Left kidney (tissue), 2 donors: Measurements from ENCODE around the gene RAI1. TPM values are rescaled to one million over a fixed set of nuclear protein-coding genes. Genes with fewer than 3 reads are reported as not detected.

Experiments
- DNase-seq: peaks from one replicate; pipeline ENCODE4 v3.0.0-alpha.2; 2013
- polyA plus RNA-seq: library from polyadenylated mRNA; unstranded; fragments of 120-200 nt; gene quantifications from one replicate; pipeline ENCODE4 v1.2.1, GENCODE V29; 2013; ENCODE audit not compliant: insufficient read length

Gene RAI1
- polyA plus RNA-seq, 1 donor = 25.9 TPM

DNA sequence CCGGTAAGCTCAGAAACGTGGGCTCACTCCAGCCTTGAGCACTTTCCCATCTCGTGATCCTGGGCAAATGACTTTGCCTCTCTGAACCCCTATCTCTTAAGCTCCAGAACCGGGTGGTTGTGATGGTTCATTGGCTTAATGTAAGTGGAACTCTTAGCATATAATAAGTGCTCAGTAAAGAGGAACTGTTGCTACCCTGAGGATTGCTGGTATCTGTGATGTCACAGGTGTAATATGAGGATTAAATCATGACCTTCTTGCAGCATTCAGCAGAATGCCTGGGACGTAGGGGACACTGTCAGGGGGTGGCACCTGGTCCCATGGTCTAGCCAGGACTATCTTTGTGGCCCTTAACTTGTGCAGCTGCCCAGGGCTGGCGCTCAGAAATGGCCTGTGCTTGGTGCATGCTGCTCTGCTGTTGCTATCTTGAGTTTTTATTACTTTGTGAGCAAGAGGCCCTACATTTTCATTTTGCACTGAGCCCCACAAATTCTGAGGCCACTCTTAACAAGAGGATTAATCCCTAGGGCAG, 86.7 kb downstream of the RAI1 start:
- no peak for DNase-seq

GRCh38 chr17:17768424-17769088, 87.3 kb downstream of the RAI1 start:
- no peak for DNase-seq

GRCh38 chr17:17769869-17770631, 88.8 kb downstream of the RAI1 start:
- DNase-seq = peak; percentile 50

- no peak for DNase-seq
Measured at GRCh38 chr17:17770632-17771044, 89.4 kb downstream of the RAI1 start.

DNA sequence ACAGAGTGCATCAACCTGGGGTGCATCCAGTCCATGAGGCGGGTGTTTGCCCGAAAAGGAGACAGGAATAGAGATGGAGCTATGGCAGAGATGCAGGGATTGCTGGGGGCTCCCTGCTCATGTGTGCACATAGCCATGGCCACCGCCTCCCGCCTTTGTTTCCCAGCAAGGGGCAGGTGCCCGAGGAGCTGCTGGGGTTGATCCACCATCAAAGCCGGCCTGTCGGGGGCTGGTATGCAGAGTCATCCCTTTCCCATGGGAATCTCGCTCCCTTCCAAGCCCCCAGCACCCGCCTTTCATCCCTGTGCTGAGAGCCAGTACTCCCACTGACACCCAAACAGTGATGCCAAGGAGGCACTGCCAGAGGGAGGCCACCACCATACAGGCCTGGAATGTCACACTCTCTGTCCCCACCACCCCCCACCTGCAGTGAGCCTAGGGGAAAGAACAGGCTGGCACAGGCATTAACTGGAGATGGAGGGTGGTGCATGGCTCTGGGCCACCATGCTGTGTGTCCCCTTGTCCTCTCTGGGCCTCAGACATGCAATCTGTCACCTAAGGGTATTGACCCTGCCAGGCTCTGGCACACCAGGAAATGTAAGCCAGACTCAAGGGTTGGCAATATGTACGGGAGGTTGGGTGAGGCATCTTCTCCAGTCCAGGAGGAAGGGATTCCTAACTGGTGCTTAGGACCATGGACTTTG, 90.4 kb downstream of the RAI1 start:
- DNase-seq = no peak

- no peak for DNase-seq
Measured at GRCh38 chr17:17772231-17772630, 91.0 kb downstream of the RAI1 start.

GRCh38 chr17:17774009-17774881, 93.0 kb downstream of the RAI1 start:
- no peak for DNase-seq

DNA sequence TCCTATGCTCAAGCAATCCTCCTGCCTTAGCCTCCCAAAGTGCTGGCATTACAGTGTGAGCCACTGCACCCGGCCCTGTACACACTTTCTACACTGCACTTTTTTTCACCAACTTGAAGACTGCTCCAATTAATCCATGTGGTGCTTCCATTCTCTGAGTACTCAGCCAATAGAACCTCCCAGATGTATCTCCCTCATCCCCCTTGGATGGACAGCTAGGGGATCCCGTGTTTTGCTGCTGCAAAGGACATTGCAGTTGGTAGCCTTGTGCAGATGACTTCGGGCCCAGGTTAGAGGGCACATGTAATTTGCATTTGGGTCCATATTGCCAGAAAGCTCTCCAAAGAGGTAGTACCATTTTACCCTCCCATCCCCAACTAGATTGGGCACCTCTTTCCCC, 95.6 kb downstream of the RAI1 start:
- DNase-seq = no peak

DNA sequence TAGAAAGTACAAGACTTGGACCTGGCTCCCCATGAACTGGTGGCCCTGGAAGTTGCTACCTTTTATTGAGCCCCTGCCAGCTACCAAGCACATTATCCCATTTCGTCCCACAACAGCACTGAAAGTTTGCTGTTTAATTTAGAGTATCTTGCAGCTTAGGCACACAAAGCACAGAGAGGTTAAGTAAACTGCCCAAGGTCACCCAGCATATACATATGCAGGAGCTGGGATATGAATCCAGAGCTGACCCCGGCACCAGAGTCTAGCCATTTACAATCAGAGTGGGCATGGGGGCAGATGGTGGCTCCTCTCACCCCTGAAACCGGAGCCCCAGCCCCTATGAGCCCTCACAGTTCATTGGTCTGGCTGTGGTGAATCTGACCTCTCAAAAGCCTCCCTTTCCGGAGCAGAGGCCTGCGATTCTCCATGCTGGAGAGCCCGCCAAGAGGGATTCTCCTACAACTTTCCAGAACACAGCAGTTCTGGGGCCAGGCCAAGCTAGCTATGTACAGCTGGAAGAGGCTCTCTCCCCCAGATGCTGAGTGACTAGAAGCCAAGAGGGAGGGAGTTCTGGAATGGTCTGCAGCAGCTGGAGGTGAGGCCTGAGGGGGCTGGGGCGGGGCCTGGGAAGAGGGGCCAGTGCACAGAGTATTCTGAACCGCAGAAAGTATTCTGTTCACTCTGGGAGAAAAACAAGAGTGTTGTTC, 97.2 kb downstream of the RAI1 start:
- DNase-seq = peak; percentile 83

GRCh38 chr17:17779015-17779611, 97.9 kb downstream of the RAI1 start:
- no peak for DNase-seq

GRCh38 chr17:17780922-17781590, 99.8 kb downstream of the RAI1 start:
- DNase-seq = no peak

GRCh38 chr17:17781591-17782496, 100.6 kb downstream of the RAI1 start:
- peak; percentile 61 for DNase-seq

DNA sequence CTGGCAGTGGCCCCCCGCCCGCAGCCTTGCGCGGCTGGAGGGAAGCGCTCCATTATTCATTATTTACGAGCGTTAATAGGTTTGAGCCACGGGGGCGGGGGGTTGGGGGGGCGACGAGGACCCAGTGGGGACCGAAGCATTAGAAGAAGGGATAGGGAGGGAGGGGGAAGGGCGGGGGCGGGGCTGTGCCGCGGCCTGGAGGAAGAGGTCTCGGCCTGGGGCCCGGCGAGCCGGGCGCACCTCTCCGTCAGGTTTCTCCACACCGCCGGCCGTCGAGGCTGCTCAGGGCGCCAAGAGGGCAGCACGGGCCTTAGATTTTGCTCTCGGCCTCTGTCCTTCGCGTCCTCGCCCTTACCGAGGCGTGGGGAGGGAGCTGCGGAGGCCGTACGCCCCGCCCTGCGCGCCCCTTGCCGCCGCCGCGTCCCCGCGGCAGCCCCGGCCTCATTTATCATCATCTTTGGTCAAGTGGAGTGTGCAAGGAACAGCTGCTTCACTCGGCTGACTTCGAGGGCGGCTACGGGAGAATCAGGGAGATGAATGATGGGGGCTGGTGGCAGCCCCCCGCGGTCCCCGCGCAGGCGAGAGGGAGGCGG, 101.4 kb downstream of the RAI1 start:
- no peak for DNase-seq

GRCh38 chr17:17783116-17783824, 102.0 kb downstream of the RAI1 start:
- peak; percentile 63 for DNase-seq

GRCh38 chr17:17783825-17784656, 102.8 kb downstream of the RAI1 start:
- DNase-seq = peak; percentile 65

DNA sequence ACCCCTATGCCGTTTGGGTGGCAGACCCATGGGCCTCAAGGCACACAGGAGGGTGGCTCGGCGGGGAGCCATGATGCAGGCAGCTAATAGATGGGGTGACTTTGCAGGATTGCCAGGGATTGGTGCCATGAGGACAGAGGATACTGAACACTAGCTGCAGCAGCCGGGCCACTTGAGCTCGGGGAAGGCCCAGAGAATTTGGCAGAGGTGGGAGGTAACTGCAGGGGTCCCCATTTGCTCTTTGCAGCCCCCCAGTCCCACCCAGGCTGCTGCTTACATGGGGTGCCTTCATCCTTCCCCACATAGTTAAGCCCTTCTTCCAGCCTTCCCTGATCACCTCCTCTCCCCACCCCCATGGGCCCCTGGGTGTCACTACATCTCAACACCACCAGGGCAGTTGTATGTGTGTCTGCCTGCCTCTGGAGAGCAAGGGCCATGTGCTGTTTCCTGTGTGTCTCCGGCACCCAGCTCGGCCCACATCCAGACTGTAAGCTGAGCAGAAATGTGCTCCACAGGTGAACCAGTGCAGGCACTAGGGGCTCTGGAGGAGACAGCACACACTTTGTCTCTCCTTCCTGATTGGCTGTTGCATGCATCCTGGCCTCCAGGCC, 103.5 kb downstream of the RAI1 start:
- DNase-seq = no peak

- no peak for DNase-seq
Measured at GRCh38 chr17:17785407-17785806, 104.1 kb downstream of the RAI1 start.
